Measurements from ENCODE around the gene PASD1. TPM values are rescaled to one million over a fixed set of nuclear protein-coding genes. Genes with fewer than 3 reads are reported as not detected.

Gene PASD1
- total RNA-seq, 1 donor from 2014 or later = not detected

GRCh38 chrX:151715752-151716151 lies 152.3 kb downstream of the PASD1 start, which contains the start of gene FATE1:
Gene FATE1 (plus strand): TSS chrX:151716035. CDS start chrX:151716120, 85 bp downstream.
- Histone ChIP-seq H3K4me1 (no peaks in the 10 kb centered on the region), H3K9me3 (ENCODE audit: low read depth) (no peaks in the 10 kb centered on the region), H3F3A (ENCODE audit: low read depth) (no peaks in the 10 kb centered on the region), H3K4me2 (no peak within 1 kb of the TSS), H3K79me2 (ENCODE audit: low read depth) (no peaks in the 10 kb centered on the region), H3K27ac (no peak within 1 kb of the TSS), H3K4me3 (no peak within 1 kb of the TSS), H4K20me1 (ENCODE audit: low read depth) (no peaks in the 10 kb centered on the region), H3K27me3 (no peaks in the 10 kb centered on the region), H2AFZ (replicated peaks) (no peak within 1 kb of the TSS), H3K36me3 (no peaks in the 10 kb centered on the region), H3K9ac (no peak within 1 kb of the TSS)
- peaks cover 6% of the 10 kb centered on the region for H3K9me3 Mint-ChIP-seq
- no peak within 1 kb of the TSS for H3K27ac Mint-ChIP-seq
- peaks cover 5% of the 10 kb centered on the region for H3K27me3 Mint-ChIP-seq (ENCODE audit: insufficient read depth, low read depth)
- H3K36me3 Mint-ChIP-seq = no peaks in the 10 kb centered on the region
- no peak for DNase-seq (ENCODE audit: low spot score)
- H3K4me1 Mint-ChIP-seq = no peaks in the 10 kb centered on the region
- H3K4me3 Mint-ChIP-seq = no peak within 1 kb of the TSS
- TF ChIP-seq CTCF (IDR thresholded peaks at IDR 0.05) = no peak
- TF ChIP-seq EZH2 (IDR thresholded peaks at IDR 0.05) = no peak
- no peak for TF ChIP-seq EZH2phosphoT487 (IDR thresholded peaks at IDR 0.05)

GRCh38 chrX:151722241-151722846 lies 158.9 kb downstream of the PASD1 start:
- H3K4me2 ChIP-seq = no peak overlapping the region
- Mint-ChIP-seq H3K4me3 (peak overlapping the region; percentile 63), H3K9me3 (peaks cover 10% of the 10 kb centered on the region), H3K4me1 (no peaks in the 10 kb centered on the region), H3K27ac (no peak overlapping the region), H3K27me3 (ENCODE audit: insufficient read depth, low read depth) (peaks cover 6% of the 10 kb centered on the region), H3K36me3 (no peaks in the 10 kb centered on the region)
- H3K4me3 ChIP-seq = no peak overlapping the region
- no peaks in the 10 kb centered on the region for H4K20me1 ChIP-seq (ENCODE audit: low read depth)
- peak overlapping the region; percentile 72 for H2AFZ ChIP-seq (replicated peaks)
- no peaks in the 10 kb centered on the region for H3K9me3 ChIP-seq (ENCODE audit: low read depth)
- peak; percentile 72 for DNase-seq (ENCODE audit: low spot score)
- H3K4me1 ChIP-seq = no peaks in the 10 kb centered on the region
- no peaks in the 10 kb centered on the region for H3F3A ChIP-seq (ENCODE audit: low read depth)
- no peaks in the 10 kb centered on the region for H3K36me3 ChIP-seq
- no peaks in the 10 kb centered on the region for H3K27me3 ChIP-seq
- H3K9ac ChIP-seq = no peak overlapping the region
- no peak overlapping the region for H3K27ac ChIP-seq
- TF ChIP-seq CTCF (IDR thresholded peaks at IDR 0.05) = peak; percentile 60
- no peak for TF ChIP-seq EZH2phosphoT487 (IDR thresholded peaks at IDR 0.05)
- no peaks in the 10 kb centered on the region for H3K79me2 ChIP-seq (ENCODE audit: low read depth)

- H3K9me3 Mint-ChIP-seq = peaks cover 7% of the 10 kb centered on the region
- no peaks in the 10 kb centered on the region for H3K4me1 Mint-ChIP-seq
- no peaks in the 10 kb centered on the region for H3K9me3 ChIP-seq (ENCODE audit: low read depth)
These were observed 159.8 kb downstream of the PASD1 start for GRCh38 chrX:151723156-151723760.

More at GRCh38 chrX:151723156-151723760, 159.8 kb downstream of the PASD1 start:
- H3K36me3 Mint-ChIP-seq = no peaks in the 10 kb centered on the region
- Histone ChIP-seq H3K27ac (no peak overlapping the region), H3K36me3 (no peaks in the 10 kb centered on the region), H3K9ac (no peak overlapping the region), H3F3A (ENCODE audit: low read depth) (no peaks in the 10 kb centered on the region), H3K79me2 (ENCODE audit: low read depth) (no peaks in the 10 kb centered on the region), H3K4me3 (no peak overlapping the region), H3K27me3 (no peaks in the 10 kb centered on the region), H4K20me1 (ENCODE audit: low read depth) (no peaks in the 10 kb centered on the region), H3K4me1 (no peaks in the 10 kb centered on the region), H2AFZ (replicated peaks) (no peak overlapping the region), H3K4me2 (no peak overlapping the region)
- no peak overlapping the region for H3K27ac Mint-ChIP-seq
- no peak for DNase-seq (ENCODE audit: low spot score)
- no peak overlapping the region for H3K4me3 Mint-ChIP-seq
- H3K27me3 Mint-ChIP-seq (ENCODE audit: insufficient read depth, low read depth) = peaks cover 2% of the 10 kb centered on the region
- TF ChIP-seq EZH2 (IDR thresholded peaks at IDR 0.05) (no peak), EZH2phosphoT487 (IDR thresholded peaks at IDR 0.05) (no peak), CTCF (IDR thresholded peaks at IDR 0.05) (no peak)

All from neural progenitor cell (in vitro differentiated cells).